GM18907 (cell line): ENCODE results near the gene TRABD2B.

Experiments used
- ATAC-seq: cut with Tn5 transposase; IDR thresholded peaks from one replicate; pipeline ENCODE4 v1.9.1; 2021; ENCODE audit warnings: mild to moderate bottlenecking, moderate library complexity; ENCODE audit not compliant: unreplicated experiment

Gene TRABD2B

DNA sequence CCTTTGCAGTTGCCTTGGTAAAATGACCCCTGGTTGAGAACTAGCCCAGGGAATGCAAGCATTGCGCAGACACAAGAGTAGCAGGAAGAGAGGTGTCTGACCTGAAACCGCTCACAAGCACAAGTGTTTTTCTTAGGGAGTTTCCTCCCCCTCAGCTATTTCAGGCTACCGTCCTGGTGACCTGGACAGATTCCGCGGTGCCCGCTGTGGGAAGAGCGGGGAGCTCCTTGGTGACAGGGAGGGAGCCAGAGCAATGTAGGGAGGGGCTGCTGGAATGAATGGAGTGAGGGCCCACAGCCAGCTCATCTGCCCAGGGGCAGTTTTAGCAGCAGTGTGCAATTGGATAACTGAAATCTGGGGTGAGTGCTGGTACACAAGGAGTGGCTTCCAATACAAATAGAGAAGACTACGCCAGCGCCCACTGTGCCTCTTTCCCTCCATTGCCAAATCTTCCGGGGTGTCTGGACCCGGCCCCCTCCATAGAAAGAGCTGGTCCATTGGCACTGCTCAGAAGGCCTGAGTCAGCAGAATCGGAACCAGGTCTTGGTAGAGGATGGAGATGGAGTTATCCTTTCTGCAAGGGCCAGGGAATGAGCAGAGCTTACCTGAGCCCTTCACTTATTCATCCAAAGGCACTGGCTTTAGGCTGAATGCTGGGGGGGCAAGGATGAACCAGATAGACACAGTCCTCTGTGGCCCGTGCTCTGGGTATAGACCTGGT lies 82.8 kb downstream of the TRABD2B start:
- no peak for ATAC-seq

DNA sequence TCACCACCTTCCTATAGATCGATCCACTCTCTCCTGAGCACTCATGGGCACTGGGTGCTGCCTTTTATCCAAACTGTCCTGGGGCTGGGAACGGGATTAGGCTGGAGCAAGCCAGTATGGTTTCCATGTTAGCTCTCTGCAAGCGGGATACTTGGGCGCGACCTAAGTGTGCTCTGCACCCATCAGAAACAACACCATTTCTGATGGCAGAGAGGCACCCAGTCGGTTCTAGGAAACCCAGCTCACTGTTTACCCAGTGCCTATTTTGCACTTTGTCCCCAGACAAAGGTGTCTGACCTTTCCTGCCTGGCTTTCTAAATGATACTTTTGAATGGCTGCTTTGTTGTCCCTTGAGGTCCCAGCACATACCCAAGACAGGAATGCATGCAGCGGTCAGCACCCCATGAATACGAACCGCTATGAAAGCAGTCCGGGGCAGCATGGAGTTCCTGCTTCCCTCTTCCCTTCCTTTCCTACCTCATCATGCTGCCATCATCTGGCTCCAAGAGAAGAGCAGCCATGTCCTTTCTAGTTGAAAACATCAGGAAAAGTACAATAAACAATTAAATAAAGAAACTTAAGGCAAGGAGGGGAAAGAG lies 83.9 kb downstream of the TRABD2B start:
- no peak for ATAC-seq

DNA sequence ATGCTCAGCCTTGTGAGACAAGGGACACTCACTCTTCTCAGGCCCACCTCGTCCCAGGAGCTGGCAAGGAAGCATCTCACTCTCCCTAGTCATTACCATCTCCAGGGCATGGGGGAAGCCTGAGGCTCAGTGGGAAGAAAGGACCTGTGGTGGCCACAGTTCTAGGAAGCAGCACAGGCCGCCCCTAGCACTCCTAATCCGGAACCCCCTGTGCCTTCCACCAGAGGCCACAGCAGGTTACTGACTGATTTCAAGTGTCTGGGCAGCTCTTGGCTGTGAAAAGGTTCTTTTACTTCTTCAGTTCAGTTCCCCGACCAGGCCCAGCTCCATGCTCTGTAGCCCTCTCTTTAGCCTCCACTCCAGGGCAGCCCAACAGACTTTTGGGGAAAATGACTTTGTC lies 84.4 kb downstream of the TRABD2B start:
- no peak for ATAC-seq

DNA sequence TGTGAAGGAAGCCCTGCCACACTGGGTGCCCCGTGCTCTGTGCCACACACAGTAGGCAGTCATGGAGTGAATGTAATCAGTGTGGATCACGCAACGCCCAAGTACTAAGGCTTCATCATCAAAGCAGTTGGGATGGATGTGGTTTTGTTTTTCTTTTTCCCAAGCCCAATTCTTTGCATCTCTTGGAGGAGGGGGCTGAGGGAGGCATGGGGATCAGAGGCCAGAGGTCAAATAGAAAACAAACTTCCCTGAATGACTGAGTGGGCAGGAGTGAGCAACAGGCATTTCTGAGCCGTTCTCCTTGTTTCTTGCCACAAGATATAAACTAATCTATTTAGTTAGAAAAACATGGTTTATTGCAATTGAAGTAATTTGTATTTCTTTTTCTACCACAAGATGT lies 85.3 kb downstream of the TRABD2B start:
- ATAC-seq: no peak

DNA sequence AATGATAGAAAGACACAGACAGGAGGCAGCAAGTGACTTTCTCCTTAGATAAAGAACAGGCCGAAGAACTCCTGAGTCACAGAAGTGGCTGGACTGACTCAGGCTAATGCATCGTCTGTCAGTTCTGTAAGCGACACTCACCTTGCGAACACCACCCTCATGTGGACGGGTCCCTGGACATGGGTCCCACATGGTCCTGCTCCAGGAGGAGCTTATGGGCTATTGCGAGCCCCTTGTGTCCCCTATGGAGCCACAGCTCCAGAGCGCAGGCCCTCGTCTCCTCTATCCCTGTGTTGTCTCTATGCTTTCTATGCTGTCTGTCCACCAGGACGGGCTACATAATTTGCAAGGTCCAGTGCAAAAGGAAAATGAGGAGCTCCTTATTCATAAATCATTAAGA lies 85.8 kb downstream of the TRABD2B start:
- ATAC-seq: no peak

DNA sequence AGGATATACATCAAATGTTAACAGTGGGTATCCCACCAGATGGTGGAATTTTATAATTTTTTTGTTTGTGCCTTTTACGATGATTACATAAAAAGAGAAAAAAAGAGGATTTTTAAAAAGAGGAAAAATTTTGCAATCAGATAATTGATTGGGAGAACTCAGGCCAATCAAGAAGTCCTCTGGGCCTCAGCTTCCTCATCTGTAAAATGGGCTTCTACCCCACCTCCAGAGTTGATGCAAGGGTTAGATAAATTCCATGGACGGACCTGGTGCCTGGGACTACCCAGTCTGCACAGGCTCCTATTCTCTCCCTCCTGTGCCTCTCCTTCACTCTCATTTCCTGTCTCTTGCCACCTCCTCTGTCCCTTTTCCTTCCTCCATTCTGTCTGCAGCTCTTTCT lies 88.9 kb downstream of the TRABD2B start:
- no peak for ATAC-seq

DNA sequence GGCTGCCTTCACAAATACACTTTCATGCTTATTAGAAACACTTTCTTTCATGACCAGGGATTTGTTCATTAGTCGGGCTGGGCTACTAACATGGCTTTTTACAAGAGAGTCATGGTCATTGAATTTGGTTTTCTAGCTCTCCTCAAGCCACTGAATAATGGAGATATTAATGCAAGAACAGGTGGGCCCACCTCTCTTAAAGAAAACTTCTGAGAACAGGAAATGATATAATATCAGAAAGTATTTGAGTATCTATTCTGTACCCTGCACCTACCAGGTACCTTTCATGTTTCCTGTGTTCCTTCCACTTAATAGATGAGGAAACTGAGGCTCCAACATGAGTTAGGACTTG lies 90.0 kb downstream of the TRABD2B start:
- no peak for ATAC-seq

DNA sequence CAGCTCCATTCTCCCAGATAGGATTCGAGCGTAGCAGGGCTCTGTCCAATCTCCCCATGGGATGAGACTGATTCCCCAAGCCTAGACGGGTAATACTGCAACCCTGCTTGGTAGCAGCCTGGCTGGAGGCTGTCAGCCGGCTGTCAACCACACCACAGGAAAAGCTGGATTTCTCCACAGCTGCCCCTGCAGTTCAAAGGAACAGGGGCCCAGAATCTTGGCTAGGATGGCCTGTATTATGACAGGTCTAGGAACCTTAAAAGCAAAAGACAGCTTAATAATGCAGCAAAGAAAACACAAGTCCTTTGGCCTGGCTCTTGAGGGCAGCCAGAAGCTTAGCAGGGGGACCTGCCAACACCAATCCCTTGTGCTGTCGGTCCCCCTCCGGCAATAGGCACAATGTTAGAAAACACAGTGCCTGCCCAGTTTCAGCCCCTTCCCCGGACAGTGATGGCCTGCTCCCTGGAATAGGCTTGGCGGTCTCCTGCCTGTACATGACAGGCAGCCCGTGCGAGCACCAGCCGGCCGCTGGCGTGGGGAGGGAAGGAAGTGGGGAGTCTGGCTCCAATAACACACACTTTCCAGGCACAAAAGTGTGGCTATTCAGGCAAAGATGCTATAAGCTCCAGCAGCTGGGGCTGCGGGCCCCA lies 90.5 kb downstream of the TRABD2B start:
- ATAC-seq: no peak

DNA sequence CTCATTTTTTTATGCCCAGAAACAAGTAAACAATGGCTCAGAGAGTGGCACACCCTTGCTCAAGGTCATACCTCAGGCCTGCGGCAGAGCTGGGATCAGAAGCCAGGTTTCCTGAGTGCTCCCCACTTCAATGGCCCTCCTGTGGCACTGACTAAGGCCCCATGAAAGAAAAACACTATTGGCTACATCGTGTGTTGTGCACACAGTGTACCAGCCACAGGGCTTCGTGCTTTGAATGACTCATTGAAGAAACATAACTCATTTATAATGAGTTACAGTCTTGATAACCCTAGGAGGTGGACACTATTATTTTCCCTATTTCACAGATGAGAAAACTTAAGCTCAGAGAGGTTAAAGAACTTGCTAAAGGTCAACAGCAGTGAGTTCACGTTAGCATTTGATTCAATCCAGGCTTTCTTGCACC lies 91.2 kb downstream of the TRABD2B start:
- no peak for ATAC-seq

DNA sequence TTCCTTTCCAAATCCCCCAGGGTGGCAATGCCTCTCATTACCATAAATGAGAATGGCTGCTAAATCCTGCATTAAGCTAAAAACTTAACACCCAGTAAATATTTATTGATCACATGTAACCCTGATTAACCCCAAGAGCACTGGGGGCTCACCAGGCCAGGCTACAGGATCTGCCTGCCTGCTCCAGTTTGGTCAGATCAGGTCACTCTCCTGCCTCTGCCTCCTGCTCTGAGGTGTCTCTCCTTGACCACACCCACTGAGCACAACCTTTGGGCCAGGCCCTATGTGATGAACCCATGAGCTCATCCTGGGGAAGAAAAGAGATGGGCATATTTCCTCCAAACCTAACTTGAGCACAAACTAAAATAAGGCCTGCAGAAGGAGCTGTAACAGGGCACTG lies 93.5 kb downstream of the TRABD2B start:
- no peak for ATAC-seq

DNA sequence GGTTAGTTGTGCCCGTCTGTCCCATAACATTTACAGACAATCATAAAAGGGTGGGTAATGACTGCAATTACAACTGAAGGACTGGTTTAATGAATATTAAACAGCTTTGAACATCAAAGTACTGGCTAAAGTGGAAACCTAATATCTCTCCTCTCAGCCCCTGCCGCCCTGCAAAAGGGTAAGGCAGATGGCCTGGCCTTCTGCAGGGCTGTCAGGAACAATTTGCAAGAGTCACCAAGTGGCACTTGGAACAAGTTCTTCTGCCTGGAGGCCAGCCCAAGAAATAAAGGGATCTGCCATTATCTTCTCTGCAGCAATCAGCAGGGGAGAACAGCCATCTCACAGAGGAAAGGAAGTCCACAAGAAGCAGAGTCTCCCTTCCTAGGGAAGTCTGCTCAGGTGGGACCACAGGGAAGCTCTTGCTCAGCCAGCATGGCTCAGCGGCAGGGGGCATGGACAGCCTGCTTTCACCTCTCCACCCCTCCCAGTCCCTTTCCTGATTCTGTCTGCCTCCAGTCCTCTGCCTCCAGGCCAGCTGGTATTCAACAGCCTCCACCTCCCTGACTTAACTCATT lies 96.1 kb downstream of the TRABD2B start:
- ATAC-seq: no peak

DNA sequence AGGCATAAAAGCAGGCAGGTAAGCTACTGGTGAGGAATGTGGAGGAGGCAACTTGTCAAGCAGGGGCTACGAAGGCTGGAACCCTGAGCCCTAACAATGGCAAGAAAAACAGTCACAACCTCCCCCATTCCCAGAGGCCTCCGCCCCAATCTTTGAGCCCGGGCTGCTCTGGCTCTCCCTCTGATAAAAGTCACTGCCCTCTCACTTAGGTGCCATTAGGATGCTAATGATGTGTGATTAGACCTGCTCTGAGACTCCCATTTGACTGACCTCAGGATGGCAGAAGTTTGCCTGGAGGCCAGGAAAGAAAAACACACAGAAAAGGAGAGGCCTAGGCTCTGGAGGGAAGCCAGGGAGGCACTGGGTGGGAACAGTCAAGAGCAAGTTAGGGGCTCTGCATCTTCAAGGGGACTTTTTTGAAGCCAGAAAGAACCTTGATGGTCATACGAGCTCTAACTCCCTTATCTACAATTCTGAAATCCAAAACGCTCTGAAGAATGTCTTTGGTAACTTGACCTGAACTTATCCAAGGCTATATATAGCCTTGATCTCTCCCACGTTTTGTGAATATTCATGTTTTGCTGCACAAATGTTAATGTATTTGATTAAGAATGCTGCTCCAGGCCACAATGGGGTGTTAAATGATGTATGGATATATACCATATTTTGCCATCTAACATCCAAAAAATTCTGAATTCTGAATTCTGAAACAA lies 98.9 kb downstream of the TRABD2B start:
- ATAC-seq: no peak

DNA sequence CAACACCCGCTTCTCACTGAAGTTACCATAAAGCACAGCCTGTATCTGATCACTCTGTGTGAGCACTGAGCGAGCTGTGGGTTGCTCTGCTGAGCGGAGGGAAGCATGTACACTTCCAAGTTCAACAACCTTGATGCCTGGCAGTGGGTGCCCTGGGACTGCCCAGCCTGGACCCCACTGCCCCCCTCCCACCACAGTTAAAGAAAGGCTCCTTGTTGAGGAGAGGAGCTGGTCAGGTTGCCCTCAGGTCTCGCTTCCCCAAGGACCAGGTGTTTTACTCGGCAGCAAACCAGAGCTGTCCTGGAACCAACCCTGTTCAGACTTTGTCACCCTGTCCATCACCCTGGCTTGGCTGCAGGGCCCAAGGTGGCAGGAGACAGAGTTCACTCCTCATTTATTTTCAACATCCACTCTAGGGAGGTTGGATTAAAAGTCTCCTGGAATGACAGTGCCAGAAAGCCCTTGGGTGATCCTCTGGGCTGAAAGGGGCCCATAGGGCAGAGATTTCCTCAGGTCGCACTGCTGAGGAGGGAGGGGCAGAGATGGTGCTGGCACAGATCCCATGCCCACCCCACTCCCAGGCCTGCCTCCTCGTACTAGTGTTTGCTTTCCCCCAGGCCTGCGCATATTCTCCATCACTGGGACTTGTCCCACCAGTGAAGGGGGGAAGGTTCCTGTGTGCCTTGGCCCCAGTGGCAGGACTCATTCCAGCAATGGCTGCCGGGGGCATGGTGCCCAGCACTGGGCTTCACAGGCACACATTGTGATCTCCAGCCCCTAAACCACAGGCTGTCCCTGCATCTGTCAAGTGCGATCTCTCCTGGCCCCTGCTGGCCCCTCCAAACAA lies 101.7 kb downstream of the TRABD2B start:
- no peak for ATAC-seq

DNA sequence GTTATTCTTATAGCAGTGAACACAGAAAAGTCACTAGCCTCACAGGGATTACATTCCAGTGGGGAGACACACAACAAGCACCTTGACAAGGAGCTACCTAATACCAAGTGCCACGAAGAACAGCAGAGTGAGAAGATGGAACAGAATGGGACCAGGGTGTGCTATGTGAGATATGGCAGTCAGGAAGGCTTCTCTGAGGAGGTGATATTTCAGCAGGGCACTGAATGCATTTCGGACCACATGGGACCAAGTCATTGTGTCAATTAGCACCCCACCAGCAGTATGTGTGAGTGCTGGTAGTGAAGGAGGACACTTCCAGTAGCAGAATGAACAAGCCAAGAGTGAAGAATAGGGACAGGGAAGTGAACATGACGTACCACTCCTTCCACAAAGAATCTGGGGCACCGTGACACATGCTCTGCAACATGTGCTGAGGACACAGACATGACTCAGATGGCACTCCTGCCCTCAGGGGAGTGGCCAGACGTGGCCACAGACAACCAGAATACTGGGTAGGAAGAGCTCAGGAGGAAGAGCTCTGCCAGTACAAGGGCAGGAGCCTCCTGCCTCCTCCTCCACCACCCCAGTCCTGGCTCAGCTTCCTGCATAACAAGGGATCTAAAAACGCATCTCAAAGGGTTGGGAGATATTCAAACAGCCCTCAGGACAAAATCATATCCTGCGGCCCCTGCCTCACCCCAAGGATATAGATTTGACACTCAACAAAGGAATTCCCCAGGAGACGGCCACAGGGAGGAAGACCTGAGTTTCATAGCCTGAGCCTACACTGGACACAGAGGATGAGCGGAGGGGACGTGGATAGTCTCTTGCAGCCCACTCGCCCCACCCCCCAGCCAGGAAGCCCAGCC lies 102.5 kb downstream of the TRABD2B start:
- ATAC-seq: no peak

DNA sequence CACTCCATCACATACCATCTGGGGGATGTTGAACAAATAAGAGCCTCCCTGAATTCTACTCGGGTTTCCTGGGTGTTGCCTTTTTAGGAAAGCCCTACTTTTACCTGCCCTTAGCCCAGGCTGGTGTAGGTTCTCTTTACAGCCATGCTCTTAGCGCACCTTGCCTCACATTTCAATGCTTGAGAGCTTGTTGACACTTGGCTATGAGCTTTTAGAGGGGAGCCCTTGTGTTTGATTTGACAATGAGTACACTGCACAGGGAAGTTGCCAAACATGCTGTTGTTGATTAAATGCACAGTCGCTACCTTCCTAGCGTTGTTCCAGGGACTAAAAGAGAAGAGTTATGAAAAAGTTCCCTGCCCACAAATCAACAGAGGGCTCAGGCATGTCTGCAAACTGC lies 103.8 kb downstream of the TRABD2B start:
- no peak for ATAC-seq

DNA sequence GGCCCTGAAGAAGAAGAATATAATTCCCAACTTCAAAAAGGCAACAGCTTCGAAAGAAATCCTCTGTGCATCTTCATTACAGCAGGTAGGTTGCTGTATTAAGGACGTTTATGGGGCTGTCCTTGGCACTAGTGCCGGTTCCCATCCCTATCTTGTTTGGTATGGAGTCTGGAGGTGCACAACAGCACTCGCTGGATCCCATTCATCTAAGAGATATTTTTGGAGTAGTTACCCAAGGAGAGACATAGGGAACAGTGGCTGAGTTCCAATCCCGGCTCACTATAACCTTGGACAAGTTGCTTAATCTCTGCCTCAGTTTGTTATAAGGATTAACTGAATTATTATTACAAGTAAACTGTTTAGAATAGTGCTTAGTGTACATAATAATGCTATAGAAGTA lies 106.4 kb downstream of the TRABD2B start:
- ATAC-seq: no peak

DNA sequence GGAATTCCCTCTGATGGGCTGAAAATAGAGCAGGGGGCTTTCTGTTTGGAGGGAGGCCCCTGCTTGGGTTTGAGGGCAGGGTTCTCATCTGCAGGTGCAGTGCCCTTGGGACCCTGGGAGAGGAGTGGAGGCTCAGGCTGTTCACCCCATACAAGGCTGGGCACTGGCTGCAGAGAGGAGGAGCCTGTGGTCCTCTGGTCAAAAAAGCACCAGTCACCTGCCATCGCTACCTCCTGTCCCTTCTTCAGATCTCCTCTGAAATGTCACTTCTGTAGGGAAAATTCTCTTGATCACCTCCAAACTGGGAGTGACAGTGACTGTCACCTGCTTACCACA lies 108.9 kb downstream of the TRABD2B start:
- ATAC-seq: no peak

DNA sequence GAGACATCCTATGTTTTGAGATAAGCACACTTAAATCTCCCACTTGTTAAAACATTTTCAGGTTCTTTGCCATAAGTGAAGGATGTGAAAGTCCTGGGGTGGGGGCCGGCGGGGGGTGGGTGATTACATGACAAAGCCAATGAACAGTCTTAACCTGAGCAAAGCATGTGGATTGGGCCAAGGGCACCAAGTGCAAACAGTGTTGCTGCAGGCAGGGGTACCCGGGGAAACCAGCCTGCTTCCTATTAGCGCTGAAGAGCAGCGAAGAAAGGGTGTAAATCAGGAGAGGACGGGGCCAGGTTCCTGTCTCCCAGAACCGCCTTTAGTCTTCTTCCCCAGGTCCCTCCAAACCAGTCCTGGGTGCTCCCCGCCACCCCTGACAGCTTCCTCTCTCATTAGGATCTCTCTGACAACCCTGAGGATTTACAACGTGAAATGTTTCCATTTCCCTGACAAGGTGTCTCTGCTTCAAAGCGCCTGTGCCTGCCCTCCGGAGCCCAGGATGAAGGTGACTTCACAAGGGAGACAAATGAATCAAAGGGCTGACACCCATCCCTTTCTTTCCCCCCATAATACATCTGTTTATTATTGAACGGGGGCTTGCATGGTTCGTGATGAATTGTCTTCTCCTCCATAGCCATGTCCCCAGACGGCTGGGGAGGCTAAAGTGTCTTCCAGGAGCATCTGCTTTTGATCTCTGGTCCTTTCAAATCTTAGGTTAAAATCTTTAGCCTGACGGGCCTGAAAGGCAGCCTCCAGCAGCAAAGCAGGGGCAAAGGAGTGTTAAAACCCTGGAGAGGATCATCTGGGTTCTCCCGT lies 109.5 kb downstream of the TRABD2B start:
- ATAC-seq: no peak

DNA sequence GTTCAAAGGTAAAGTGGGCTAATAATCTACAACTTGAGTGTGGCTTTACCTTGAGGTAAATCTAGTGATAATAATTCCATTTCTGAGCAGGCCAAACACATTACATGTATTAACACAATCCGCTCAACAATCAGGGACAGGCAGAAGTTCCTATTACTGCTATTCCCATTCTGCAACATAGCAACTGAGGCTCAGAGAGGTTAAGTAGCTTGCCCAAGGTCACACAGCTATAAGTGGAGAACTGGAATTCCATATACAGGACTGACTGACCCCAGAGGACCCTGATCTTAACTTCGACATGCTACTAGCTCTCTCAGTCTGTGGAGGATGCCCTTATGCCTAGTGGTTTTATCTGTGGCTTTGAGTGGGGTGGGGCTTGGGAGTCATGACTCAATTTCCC lies 110.1 kb downstream of the TRABD2B start:
- ATAC-seq: no peak
